Right renal cortex interstitium (tissue), 3 donors: ENCODE data around the gene LBP. TPM values are rescaled to one million over a fixed set of nuclear protein-coding genes. Genes with fewer than 3 reads are reported as not detected.
"Not testable (repeated sequence)": the region's sequence is repeated elsewhere in the genome, so short reads cannot be mapped to it uniquely, and the experiment has no call there.

Experiments
- DNase-seq, 3 donors: peaks; one replicate each; pipeline ENCODE4 v3.0.0-alpha.2; 2013; ENCODE audit warnings: low read depth in 3 of 3, low spot score in 2 of 3
- polyA plus RNA-seq, 3 donors: library from polyadenylated mRNA; unstranded; fragments of 120-200 nt; gene quantifications; one replicate each; pipeline ENCODE4 v1.2.1, GENCODE V29; 2013; ENCODE audit not compliant: insufficient read length in 3 of 3

Gene LBP
- polyA plus RNA-seq, 3 donors, result not detected

DNA sequence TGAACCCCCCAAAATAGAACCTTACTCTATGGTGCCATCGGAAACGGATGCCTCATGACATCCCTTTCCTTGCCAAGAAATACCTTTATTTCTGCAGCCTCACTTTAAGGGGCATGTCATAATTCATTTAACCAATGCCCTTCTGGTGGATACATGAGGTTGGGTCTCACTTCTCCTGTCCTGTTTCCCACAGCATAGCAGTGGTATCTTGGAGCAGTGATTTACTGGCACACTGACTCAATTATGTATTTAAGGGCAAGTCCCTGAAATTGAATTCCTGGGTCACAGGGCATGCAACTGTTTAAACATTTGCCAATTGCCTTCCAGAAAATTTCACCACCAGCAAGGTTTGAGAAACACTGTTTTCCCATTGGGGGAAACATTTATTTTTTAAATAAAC, 639 bp upstream of the LBP start:
- DNase-seq, result no peak

DNA sequence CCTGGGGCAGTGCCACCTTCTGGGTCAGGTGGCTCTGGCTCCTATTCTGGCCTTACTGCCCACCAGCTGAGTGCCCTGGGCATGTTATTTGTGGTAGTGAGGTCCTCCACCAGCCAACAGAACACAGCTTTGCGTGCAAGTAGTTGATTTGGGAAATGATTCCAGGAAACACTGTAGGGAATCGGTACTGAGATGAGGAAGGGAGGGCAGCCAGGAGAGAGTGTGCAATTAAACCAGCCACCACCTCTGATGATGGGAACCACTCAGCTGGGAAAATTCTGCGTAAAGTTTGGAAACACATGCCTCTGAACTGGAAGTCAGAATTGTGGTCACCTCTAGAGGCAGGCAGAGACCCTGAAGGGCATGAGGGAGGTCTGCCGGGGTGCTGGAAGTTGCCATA, 459 bp downstream of the LBP start:
- DNase-seq, result no peak

DNA sequence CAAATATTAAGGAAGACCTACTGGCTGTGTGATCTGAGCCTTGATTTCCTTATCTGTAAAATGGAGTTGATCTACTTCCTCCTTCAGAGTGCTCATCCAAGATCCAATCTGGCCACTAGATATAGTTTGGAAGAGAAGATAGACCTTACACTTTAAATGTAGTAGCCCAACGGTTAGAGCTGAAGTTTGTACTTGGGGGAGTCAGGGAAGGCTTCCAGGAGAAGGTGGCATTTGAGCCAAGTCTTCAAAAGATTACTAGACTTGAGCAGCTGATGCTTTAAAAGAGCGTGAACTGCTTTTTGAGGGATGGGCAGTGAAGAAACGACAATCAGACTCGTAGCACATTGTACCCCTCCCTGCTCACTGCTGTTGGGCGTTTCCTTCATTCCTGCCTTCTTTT, 3.6 kb downstream of the LBP start:
- no peak for DNase-seq

DNA sequence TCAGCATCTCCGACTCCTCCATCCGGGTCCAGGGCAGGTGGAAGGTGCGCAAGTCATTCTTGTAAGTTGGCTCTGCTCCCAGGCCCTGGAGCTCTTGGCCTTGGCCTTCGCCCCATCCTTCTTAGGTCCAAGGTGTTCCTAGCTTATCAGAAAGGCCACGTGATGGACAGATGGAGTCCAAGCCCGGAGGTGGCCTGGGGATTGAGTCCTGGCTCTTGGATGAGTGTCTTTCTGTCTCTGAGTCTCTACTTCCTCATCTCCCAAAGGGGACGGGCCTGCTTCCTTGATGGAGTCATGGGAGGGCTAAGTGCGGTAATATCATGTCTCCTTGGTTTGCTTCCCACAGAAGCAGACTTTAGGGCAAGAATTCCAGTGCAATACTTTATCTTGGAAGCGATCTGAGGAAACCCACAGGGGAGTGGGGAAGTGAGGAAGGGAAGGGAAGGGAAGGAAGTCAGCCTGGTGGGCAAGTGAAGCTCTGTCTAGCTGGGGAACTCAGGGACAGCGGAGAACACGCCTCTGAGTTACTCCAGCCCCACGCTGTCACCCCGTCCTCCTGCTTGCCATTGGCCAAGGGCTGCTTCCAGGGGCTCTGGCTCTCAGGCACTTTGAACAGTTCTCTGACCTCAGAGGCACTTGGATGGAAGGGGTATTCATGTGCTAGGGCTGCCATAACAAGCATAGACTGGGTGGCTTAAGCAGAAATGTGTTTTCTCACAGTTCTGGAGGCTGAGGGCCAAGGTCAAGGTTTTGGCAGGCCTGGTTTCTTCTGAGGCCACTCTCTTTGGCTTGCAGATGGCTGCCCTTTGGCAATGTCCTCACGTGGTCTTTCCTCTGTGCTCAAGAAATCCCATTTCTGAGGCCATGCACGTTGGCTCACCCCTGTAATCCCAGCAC, 4.8 kb downstream of the LBP start:
- DNase-seq, result no peak

DNA sequence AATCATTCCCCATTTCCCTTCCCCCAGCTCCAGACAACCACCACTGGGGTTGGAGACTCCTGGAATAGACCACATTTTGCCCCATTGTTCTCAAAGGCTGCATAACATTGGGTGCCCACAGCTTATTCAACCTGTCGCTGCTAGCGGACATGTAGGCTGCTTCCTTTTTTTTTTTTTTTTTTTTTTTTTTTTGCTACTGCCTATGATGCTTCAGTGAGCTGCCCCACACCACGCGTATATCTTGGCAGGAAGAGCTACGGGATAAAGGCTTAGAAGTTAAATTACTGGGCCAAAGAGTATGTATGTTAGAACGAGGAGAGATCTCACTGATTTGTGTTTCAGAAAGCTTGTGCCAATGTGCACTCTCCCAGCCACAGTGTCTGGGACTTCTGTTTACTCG, 7.0 kb downstream of the LBP start:
- DNase-seq, result no peak

DNA sequence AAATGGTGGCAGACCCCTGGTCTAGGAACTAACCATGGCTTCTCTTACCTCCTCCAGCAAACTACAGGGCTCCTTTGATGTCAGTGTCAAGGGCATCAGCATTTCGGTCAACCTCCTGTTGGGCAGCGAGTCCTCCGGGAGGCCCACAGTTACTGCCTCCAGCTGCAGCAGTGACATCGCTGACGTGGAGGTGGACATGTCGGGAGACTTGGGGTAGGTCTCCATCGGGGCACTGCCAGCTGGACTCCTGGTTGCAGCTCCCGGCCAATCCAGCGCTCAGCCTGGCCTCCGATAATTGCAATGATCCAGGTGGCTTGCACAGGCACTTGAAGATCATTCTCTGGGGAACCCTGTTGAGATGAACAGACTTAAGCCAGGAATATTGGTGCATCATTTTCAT, 7.9 kb downstream of the LBP start:
- no peak for DNase-seq

DNA sequence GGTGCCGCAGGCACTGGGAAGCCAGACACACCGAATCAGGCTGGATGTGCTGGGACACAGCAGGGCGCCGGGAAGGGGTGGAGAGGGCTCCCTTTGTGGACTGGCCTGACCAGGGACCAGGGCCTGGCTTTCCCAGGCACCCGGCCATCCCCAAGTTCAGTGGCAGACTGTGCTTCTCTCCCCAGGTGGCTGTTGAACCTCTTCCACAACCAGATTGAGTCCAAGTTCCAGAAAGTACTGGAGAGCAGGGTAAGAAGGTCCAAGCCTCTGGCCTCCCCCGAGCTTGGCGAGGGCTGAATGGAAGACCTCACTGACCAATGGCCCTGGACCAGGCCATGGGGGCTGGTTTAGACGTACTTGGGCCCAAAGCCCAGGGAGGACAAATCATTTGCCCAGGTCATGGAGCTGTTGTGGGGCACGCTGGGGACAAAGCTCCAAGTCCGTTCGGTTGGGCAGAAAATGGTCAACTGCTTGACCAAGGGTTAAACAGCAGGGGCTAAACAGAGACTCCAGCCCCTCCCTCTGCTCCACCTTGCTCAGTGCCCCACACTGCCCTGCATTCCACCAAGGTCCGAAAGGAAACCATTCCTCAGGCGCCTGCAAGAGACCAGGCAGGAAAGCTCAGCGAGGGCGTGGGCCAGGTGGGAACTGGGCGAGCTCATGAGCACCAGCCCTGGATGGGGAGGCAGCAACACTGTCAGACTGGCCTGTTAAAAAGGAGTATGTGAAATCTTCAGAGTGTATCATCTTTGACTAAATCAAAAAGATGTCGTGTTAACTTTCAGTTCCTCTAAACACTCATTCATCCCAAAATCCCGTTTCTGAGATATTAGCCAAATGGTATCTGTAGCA, 9.1 kb downstream of the LBP start:
- DNase-seq, result no peak

DNA sequence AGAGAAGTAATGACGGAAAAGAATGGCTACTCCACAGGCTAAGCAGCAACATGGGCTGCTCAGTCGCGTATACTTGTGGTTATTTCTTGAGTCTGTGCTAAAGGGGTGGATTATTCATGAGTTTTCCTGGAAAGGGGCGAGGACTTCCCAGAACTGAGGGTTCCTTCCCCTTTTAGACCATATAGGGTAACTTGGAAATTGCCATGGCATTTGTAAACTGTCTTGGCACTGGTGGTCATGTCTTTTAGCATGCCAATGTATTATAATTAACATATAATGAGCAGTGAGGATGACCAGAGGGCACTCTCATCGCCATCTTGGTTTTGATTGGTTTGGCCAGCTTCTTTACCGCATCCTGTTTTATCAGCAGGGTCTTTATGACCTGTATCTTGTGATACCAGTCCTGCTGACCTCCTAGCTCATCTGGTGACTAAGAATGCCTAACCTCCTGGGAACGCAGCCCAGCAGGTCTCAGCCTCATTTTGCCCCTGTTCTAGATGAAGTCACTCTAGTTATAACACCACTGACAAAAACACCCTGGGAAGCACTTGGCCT, 11.4 kb downstream of the LBP start:
- no peak for DNase-seq

DNA sequence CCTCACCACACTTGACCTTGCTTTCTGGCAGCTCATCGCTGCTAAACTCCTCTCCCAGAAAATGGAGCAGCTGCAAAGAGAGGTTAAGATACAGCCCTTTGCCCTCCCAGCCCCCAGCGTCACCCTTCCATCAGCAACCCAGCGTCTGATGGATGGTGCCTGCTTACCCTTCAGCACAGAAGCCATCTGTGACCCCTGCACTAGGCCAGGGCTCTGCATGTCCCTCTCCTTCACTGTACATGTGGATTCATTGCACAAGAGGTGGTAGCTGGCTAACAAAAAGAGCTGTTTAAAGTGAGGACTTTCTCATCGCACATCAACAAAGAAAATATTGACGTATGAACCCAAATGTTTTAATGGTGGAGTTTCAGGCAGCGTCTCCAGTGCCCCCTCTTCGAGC, 12.3 kb downstream of the LBP start:
- no peak for DNase-seq

DNA sequence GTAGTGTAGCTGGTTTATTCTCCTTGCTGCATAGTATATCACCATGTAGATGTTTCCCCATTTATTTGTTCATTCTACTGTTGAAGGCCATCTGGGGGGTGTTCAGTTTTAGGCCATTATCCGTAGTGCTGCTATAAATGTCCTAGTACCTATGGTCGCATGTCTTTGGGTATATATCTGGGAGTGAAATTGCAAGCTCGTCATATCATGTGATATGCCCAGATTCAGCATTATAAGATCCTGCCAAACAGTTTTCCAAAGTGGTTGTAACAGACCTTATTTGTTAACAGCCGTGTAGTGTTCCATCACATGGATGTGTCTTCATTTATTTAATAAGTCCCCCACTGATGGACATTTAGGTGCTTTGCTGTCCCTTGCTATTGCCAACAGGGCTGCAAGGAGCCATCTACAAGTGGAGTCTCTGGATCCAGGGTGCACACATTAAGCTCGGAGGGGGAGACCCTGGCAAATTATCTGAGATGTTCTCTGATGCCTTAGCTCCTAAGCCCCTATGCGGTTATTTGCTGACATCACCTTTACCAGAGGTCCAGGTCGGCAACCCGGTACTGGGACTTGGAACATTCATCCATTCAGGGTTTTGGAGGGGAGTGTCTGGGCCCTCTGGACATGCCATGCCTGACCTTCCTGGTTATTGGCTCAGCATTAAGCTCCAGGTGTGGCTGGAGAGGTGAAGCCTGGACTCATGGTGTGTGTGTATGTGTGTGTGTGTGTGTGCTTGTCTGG, 16.9 kb downstream of the LBP start:
- DNase-seq, result no peak

DNA sequence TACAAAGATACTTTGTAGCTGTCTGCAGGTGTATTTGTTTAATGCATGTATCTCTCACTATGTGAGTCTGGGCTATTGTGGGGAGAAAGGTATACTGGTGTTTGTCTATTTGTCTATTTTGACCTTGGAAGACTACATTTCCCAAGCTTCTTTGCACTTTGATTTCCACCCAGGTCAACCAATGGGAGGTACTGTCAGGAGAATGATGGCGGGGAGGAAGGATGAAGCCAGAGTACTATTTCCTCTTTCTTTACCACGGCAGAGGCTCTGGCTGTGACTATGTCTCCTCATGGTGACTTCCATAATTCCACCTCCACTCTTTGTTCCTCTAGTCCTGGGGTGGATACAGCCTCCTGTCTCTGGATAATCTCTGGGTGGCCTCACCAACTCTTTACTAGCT, 23.1 kb downstream of the LBP start:
- no peak for DNase-seq

DNA sequence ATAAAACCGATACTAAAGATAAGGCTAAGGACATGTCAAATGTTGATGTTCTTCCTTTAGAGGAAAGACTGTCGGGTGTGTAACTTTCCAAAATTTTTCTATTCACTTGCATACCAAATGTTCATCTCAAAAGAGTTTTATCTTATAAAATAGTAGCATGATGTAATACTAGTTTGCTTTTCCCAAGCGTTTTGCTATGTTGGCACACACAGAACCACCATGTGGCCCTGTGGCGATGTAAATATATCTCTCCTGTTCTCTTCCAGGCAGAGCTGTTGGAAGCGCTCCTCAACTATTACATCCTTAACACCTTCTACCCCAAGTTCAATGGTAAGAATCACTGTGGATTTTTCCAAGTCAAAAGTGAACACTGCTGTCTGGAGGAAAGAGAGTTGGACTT, 26.5 kb downstream of the LBP start:
- no peak for DNase-seq

DNA sequence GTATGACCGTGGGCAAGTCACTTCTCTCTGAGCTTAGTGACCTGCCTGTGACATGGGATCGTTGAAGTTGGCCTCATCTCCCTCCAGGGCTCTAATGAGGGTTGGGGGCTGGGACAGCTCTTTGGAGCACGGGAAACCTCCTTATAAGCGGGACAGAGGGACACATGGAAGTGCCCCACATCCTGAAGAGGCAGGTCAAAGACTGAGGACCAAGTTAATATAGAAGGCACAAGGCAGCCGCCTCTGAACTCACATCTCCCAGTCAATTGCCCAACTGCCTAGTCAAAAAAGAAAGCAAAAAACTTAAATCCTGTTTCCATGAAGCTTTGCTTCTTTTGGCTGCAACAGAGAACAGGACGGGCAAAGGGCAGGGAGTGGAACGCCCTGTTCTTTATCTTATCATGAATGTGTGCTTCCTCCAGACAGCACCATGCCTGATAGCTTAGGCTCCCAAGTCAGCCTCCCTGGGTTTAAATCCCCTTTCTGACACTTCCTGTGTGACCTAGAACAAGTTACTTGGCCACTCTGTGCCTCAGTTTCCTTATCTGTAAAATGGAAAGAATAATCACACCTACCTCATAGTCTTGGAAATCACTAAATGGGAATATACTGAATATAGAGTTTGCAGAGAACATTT, 27.1 kb downstream of the LBP start:
- DNase-seq, result no peak

DNA sequence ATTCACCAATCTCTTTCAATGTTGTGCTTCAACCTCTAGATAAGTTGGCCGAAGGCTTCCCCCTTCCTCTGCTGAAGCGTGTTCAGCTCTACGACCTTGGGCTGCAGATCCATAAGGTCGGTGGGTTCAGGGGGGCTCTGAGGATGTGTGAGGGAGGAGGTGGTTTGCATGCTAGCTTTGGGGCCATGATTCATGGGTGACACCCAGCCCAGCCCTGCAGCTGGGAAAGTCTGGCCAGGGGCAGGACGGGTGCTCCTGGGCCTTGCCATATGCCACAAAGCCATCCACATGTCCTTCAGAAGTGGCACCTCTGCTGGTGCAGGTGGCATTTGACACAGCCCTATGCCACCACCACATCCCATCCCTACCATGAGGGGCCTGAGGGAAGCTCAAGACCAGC, 27.6 kb downstream of the LBP start:
- DNase-seq, result no peak

DNA sequence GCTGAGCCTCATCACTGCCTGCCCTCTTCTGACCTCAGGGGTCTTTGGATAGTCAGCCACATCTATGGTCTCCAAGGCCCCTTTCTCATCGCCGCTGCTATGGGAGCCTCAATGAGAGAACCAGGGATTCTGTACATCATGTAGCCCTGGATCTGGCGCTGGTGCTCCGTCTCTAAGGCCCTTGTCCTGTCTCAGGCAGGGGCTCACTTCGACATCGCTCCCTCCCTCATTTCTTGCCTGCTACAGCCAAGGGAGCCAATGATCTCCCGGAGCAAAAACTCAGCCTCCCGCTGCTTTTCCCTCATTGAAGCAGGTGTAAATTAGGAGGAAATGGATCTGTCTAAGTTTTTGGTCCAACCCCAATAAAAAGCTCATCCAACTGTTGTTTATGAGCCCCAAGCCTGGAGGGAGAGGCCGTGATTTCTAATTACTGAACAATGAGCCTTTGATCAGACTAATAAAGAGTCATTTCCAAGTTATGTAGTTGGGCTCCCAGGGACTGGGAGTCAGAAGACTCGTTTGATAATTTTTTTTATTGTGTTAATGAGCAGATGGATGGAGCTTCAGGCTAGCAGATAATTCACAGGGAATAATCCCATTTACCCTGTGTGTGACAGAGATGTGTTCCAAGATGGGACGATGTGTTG, 30.9 kb downstream of the LBP start:
- no peak for DNase-seq

DNA sequence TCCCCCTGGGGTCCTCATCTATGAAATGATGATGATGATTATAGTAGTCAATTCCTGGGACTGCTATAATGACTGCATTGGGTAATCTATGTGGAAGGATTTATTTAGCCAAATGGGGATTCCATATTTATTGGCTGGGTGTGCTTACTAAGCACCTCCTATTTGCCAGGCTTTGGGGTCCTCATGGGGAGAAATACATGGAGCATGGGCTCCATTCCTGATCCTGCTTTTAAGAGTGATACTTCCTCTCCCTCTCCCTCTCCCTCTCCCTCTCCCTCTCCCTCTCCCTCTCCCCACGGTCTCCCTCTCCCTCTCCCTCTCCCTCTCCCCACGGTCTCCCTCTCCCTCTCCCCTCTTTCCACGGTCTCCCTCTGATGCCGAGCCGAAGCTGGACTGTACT, 31.6 kb downstream of the LBP start:
- not testable (repeated sequence) for DNase-seq

DNA sequence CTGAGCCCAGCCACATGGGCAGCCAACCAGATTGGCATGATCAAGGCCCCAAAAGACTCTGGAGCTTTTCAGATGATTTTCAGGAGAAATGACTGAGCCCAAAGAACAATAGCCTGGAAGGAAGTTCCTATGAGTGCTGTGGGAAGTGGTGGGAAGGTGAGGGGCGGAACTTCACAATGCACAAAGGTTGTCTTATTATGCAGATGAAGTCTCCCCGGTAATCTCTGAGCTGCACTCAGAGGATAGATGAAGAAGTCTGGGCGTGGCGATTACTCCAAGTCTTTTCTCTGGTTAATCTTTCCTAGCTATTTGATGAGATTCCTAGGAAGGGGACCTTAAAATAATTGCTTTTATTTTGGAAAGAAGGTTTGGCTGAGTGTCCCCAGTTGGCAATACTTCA, 36.9 kb downstream of the LBP start:
- no peak for DNase-seq

DNA sequence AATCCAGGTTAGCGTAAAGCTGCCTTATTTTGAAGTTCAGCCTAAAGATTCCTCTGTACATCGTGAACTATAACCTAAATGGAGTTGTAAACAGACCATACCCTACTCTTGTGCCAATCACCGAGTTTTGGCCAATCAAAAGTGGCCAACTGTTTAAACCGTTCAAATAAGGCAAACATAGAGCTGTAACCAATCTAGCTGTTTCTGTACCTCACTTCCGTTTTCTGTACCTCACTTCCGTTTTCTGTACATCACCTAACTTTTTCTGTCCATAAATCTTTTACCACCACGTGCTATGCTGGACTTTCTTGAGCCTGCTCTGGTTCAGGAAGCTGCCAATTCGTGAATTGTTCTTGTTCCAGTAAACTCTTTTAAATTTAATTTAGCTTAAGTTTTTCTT, 39.7 kb downstream of the LBP start:
- DNase-seq, result no peak

DNA sequence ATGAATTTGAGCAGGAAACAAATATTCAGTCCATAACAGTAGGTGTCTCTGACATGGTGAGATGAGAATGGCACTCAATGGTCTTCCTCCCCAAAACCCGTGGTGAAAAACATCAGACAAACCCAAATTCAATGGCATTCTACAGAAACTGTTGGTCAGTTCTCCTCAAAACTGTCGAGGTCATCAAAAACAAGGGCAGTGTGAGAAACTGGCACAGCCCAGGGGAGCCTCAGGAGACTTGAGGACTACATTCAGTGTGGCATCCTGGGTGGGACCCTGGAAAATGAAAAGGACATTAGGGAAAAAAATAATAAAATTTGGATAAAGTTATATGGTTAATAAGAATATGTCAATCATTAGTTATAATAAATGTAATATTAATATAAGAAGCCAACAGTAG, 40.6 kb downstream of the LBP start:
- no peak for DNase-seq

DNA sequence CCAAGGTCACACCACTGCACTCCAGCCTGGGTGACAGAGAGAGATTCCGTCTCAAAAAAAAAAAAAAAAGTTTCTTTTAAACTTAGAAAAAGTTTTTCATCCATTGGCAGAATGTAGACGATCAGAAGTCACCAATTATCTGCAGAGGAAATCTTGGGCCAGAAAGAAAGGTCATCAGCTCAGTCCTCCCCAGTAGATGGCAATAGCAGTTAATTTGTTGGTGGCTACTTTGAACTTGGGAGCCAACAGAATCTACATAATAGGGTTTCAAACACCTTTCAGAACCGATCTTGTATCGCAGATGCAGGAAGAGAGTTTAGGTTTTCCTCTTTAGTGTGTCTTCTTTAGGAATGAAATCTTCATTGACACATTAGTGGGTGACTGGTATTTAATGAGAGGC, 41.7 kb downstream of the LBP start:
- DNase-seq, result no peak
